ENCODE results near the gene MYH3. TPM values are rescaled to one million over a fixed set of nuclear protein-coding genes. Genes with fewer than 3 reads are reported as not detected.
"Not testable (repeated sequence)": the region's sequence is repeated elsewhere in the genome, so short reads cannot be mapped to it uniquely, and the experiment has no call there.

MYH3 gene
- 2.3 TPM for total RNA-seq

- H3K9me3 ChIP-seq (ENCODE audit: low read depth, low read length) = no peaks in the 10 kb centered on the region
- H3K27me3 ChIP-seq (ENCODE audit: insufficient read depth, low read length) = no peaks in the 10 kb centered on the region
- no peaks in the 10 kb centered on the region for H3K4me1 ChIP-seq (ENCODE audit: insufficient read depth, low read length)
- H3K4me3 ChIP-seq (ENCODE audit: low read length) = no peak within 1 kb of the TSS
Measured at GRCh38 chr17:10657148-10657547, at the start of gene MYH3. TSS of gene MYH3 (minus strand) at chr17:10657309. CDS start at chr17:10655064, 2,245 bp downstream.

- Histone ChIP-seq H3K27me3 (ENCODE audit: insufficient read depth, low read length) (no peaks in the 10 kb centered on the region), H3K9me3 (ENCODE audit: low read depth, low read length) (no peaks in the 10 kb centered on the region), H3K4me3 (ENCODE audit: low read length) (no peak overlapping the region), H3K4me1 (ENCODE audit: insufficient read depth, low read length) (peaks cover 13% of the 10 kb centered on the region)
Measured at GRCh38 chr17:10705727-10706126, 48.6 kb upstream of the MYH3 start.

- peaks cover 38% of the 10 kb centered on the region for H3K4me1 ChIP-seq (ENCODE audit: insufficient read depth, low read length)
- H3K4me3 ChIP-seq (ENCODE audit: low read length) = no peak overlapping the region
- no peaks in the 10 kb centered on the region for H3K9me3 ChIP-seq (ENCODE audit: low read depth, low read length)
- H3K27me3 ChIP-seq (ENCODE audit: insufficient read depth, low read length) = no peaks in the 10 kb centered on the region
Measured at GRCh38 chr17:10702574-10702973, 45.5 kb upstream of the MYH3 start.

GRCh38 chr17:10699856-10700255 lies 42.7 kb upstream of the MYH3 start:
- H3K4me3 ChIP-seq (ENCODE audit: low read length) = no peak overlapping the region
- H3K9me3 ChIP-seq (ENCODE audit: low read depth, low read length) = no peaks in the 10 kb centered on the region
- no peaks in the 10 kb centered on the region for H3K27me3 ChIP-seq (ENCODE audit: insufficient read depth, low read length)
- H3K4me1 ChIP-seq (ENCODE audit: insufficient read depth, low read length) = peaks cover 48% of the 10 kb centered on the region

- peak overlapping the region; percentile 78 for H3K4me3 ChIP-seq (ENCODE audit: low read length)
- no peaks in the 10 kb centered on the region for H3K27me3 ChIP-seq (ENCODE audit: insufficient read depth, low read length)
- H3K4me1 ChIP-seq (ENCODE audit: insufficient read depth, low read length) = peaks cover 48% of the 10 kb centered on the region
- no peaks in the 10 kb centered on the region for H3K9me3 ChIP-seq (ENCODE audit: low read depth, low read length)
Measured at GRCh38 chr17:10698096-10698818, 41.1 kb upstream of the MYH3 start.

GRCh38 chr17:10697092-10698081 lies 40.3 kb upstream of the MYH3 start, which contains the start of the genes ADPRM and SCO1:
TSS of gene ADPRM (plus strand) at chr17:10697594. CDS start at chr17:10704927, 7,333 bp downstream.
TSS of gene SCO1 (minus strand) at chr17:10697533. CDS start at chr17:10697507, 26 bp downstream.
- Histone ChIP-seq H3K4me1 (ENCODE audit: insufficient read depth, low read length) (peaks cover 44% of the 10 kb centered on the region), H3K9me3 (ENCODE audit: low read depth, low read length) (no peaks in the 10 kb centered on the region), H3K27me3 (ENCODE audit: insufficient read depth, low read length) (no peaks in the 10 kb centered on the region), H3K4me3 (ENCODE audit: low read length) (peak within 1 kb of the TSS; percentile 78)

GRCh38 chr17:10695875-10696407 lies 38.8 kb upstream of the MYH3 start:
- peaks cover 34% of the 10 kb centered on the region for H3K4me1 ChIP-seq (ENCODE audit: insufficient read depth, low read length)
- H3K9me3 ChIP-seq (ENCODE audit: low read depth, low read length); H3K27me3 ChIP-seq (ENCODE audit: insufficient read depth, low read length); H3K4me3 ChIP-seq (ENCODE audit: low read length): not testable (repeated sequence)

- H3K4me3 ChIP-seq (ENCODE audit: low read length) = no peak overlapping the region
- no peaks in the 10 kb centered on the region for H3K9me3 ChIP-seq (ENCODE audit: low read depth, low read length)
- H3K4me1 ChIP-seq (ENCODE audit: insufficient read depth, low read length) = no peaks in the 10 kb centered on the region
- H3K27me3 ChIP-seq (ENCODE audit: insufficient read depth, low read length) = no peaks in the 10 kb centered on the region
Measured at GRCh38 chr17:10687499-10687898, 30.4 kb upstream of the MYH3 start.

GRCh38 chr17:10683853-10684252 lies 26.7 kb upstream of the MYH3 start:
- no peaks in the 10 kb centered on the region for H3K4me1 ChIP-seq (ENCODE audit: insufficient read depth, low read length)
- H3K4me3 ChIP-seq (ENCODE audit: low read length) = no peak overlapping the region
- H3K27me3 ChIP-seq (ENCODE audit: insufficient read depth, low read length) = no peaks in the 10 kb centered on the region
- no peaks in the 10 kb centered on the region for H3K9me3 ChIP-seq (ENCODE audit: low read depth, low read length)

GRCh38 chr17:10681866-10682446 lies 24.8 kb upstream of the MYH3 start:
- H3K9me3 ChIP-seq (ENCODE audit: low read depth, low read length) = no peaks in the 10 kb centered on the region
- no peak overlapping the region for H3K4me3 ChIP-seq (ENCODE audit: low read length)
- H3K27me3 ChIP-seq (ENCODE audit: insufficient read depth, low read length) = no peaks in the 10 kb centered on the region
- no peaks in the 10 kb centered on the region for H3K4me1 ChIP-seq (ENCODE audit: insufficient read depth, low read length)

- Histone ChIP-seq H3K4me3 (ENCODE audit: low read length) (no peak overlapping the region), H3K4me1 (ENCODE audit: insufficient read depth, low read length) (no peaks in the 10 kb centered on the region), H3K27me3 (ENCODE audit: insufficient read depth, low read length) (no peaks in the 10 kb centered on the region), H3K9me3 (ENCODE audit: low read depth, low read length) (no peaks in the 10 kb centered on the region)
Measured at GRCh38 chr17:10674704-10675103, 17.6 kb upstream of the MYH3 start.

GRCh38 chr17:10673312-10673711 lies 16.2 kb upstream of the MYH3 start:
- Histone ChIP-seq H3K27me3 (ENCODE audit: insufficient read depth, low read length) (no peaks in the 10 kb centered on the region), H3K9me3 (ENCODE audit: low read depth, low read length) (no peaks in the 10 kb centered on the region), H3K4me1 (ENCODE audit: insufficient read depth, low read length) (no peaks in the 10 kb centered on the region), H3K4me3 (ENCODE audit: low read length) (no peak overlapping the region)

GRCh38 chr17:10668775-10669174 lies 11.7 kb upstream of the MYH3 start:
- Histone ChIP-seq H3K4me1 (ENCODE audit: insufficient read depth, low read length) (no peaks in the 10 kb centered on the region), H3K27me3 (ENCODE audit: insufficient read depth, low read length) (no peaks in the 10 kb centered on the region)

GRCh38 chr17:10666906-10667305 lies 9.8 kb upstream of the MYH3 start:
- Histone ChIP-seq H3K9me3 (ENCODE audit: low read depth, low read length) (no peaks in the 10 kb centered on the region), H3K4me1 (ENCODE audit: insufficient read depth, low read length) (no peaks in the 10 kb centered on the region), H3K4me3 (ENCODE audit: low read length) (no peak overlapping the region), H3K27me3 (ENCODE audit: insufficient read depth, low read length) (no peaks in the 10 kb centered on the region)

More at GRCh38 chr17:10668775-10669174, 11.7 kb upstream of the MYH3 start:
- no peaks in the 10 kb centered on the region for H3K9me3 ChIP-seq (ENCODE audit: low read depth, low read length)
- no peak overlapping the region for H3K4me3 ChIP-seq (ENCODE audit: low read length)

- Histone ChIP-seq H3K4me1 (ENCODE audit: insufficient read depth, low read length) (no peaks in the 10 kb centered on the region), H3K27me3 (ENCODE audit: insufficient read depth, low read length) (no peaks in the 10 kb centered on the region), H3K9me3 (ENCODE audit: low read depth, low read length) (no peaks in the 10 kb centered on the region), H3K4me3 (ENCODE audit: low read length) (no peak overlapping the region)
Measured at GRCh38 chr17:10664571-10664970, 7.5 kb upstream of the MYH3 start.
